ENCODE results near the gene RBM34.

- no peak for TF ChIP-seq SIN3A (IDR thresholded peaks at IDR 0.05; ENCODE audit: borderline replicate concordance, insufficient read depth, low read depth, low read length)
- no peak for TF ChIP-seq POLR2AphosphoS5 (IDR thresholded peaks at IDR 0.05; ENCODE audit: low read depth, low read length)
- no peak for TF ChIP-seq CTCF (IDR thresholded peaks at IDR 0.05)
- TF ChIP-seq REST (IDR thresholded peaks at IDR 0.05; ENCODE audit: insufficient read depth in 1 of 2, low read depth in 2 of 2, low read length in 1 of 2): no peak
Measured at GRCh38 chr1:235169986-235170385, 8.9 kb upstream of the RBM34 start.

Measured in Panc1 (cell line).